GM23248 (cell line): ENCODE measurements around the gene SUSD3. TPM values are rescaled to one million over a fixed set of nuclear protein-coding genes. Genes with fewer than 3 reads are reported as not detected.

Experiments
- DNase-seq: peaks from one replicate; pipeline ENCODE4 v3.0.0-alpha.2; 2015
- H2AFZ ChIP-seq: fragments of 200-600 bp; sonication (generic); 2 replicates; pipeline ENCODE4 v1.6.1; 2016; ENCODE audit warnings: antibody characterized with exemption
- H3F3A ChIP-seq: fragments of 200-600 bp; sonication (generic); 2 replicates; pipeline ENCODE4 v1.6.1; 2016; ENCODE audit warnings: mild to moderate bottlenecking, antibody characterized with exemption, mixed run types; ENCODE audit not compliant: insufficient read depth
- H3K27ac ChIP-seq: fragments of 200-600 bp; sonication (generic); 2 replicates; pipeline ENCODE4 v1.5.1; 2016; ENCODE audit warnings: mild to moderate bottlenecking
- H3K27me3 ChIP-seq: fragments of 200-600 bp; sonication (generic); replicated peaks from 2 replicates; pipeline ENCODE4 v1.6.1; 2016; ENCODE audit warnings: mild to moderate bottlenecking; ENCODE audit not compliant: insufficient read depth
- H3K36me3 ChIP-seq: fragments of 200-600 bp; sonication (generic); 2 replicates; pipeline ENCODE4 v1.6.1; 2016; ENCODE audit warnings: low read depth, mild to moderate bottlenecking
- H3K4me1 ChIP-seq: fragments of 200-600 bp; sonication (generic); 2 replicates; pipeline ENCODE4 v1.6.1; 2016; ENCODE audit warnings: mild to moderate bottlenecking; ENCODE audit not compliant: insufficient read depth
- H3K4me2 ChIP-seq: fragments of 200-600 bp; sonication (generic); one replicate; pipeline ENCODE4 v1.6.1; 2016; ENCODE audit warnings: mild to moderate bottlenecking; ENCODE audit not compliant: unreplicated experiment
- H3K4me3 ChIP-seq: fragments of 200-600 bp; sonication (generic); 2 replicates; pipeline ENCODE4 v1.5.1; 2016; ENCODE audit warnings: mild to moderate bottlenecking
- H3K79me2 ChIP-seq: fragments of 200-600 bp; sonication (generic); 2 replicates; pipeline ENCODE4 v1.6.1; 2016; ENCODE audit warnings: mild to moderate bottlenecking; ENCODE audit not compliant: insufficient read depth
- H3K9ac ChIP-seq: fragments of 200-600 bp; sonication (generic); 2 replicates; pipeline ENCODE4 v1.6.1; 2016; ENCODE audit warnings: mild to moderate bottlenecking
- H3K9me2 ChIP-seq: fragments of 200-600 bp; sonication (generic); 2 replicates; pipeline ENCODE4 v1.6.1; 2016; ENCODE audit warnings: mixed run types, mild to moderate bottlenecking, moderate library complexity; ENCODE audit not compliant: insufficient read depth
- H3K9me3 ChIP-seq: fragments of 200-600 bp; sonication (generic); one replicate; pipeline ENCODE4 v1.6.1; 2017; ENCODE audit warnings: low read depth
- H4K20me1 ChIP-seq: fragments of 200-600 bp; sonication (generic); 2 replicates; pipeline ENCODE4 v1.6.0; 2016; ENCODE audit not compliant: insufficient read depth
- EZH2 ChIP-seq: fragments of 200-600 bp; sonication (generic); IDR thresholded peaks from 2 replicates; pipeline ENCODE4 v1.6.1; 2018; ENCODE audit warnings: antibody characterized with exemption, mild to moderate bottlenecking; ENCODE audit not compliant: insufficient read depth, poor library complexity, severe bottlenecking
- EZH2phosphoT487 ChIP-seq: fragments of 200-600 bp; sonication (generic); IDR thresholded peaks from 2 replicates; pipeline ENCODE4 v1.6.1; 2018; ENCODE audit warnings: antibody characterized with exemption, moderate library complexity, mild to moderate bottlenecking, low read depth; ENCODE audit not compliant: insufficient read depth
- WGBS, 2 experiments: methylation state at CpG; one replicate each; pipeline ENCODE4 v1.1.6; 2015 to 2017; ENCODE audit warnings: low lambda C conversion rate in 2 of 2, low coverage in 1 of 2; ENCODE audit errors: missing lambda C conversion rate in 2 of 2; 5-methylcytosine and 5-hydroxymethylcytosine counted together
- in situ Hi-C: fragments of 300-500 bp; cut with MboI; formaldehyde crosslinking; loops from 2 replicates; pipeline ENCODE4 v1.15.0; 2020
- polyA plus RNA-seq: library from polyadenylated mRNA; unstranded; fragments of >200 nt; fragmentation: Nextera tagmentation; extraction: Ambion mirVana; gene quantifications from 2 replicates; pipeline ENCODE4 v1.2.1, GENCODE V29; 2016
- total RNA-seq: library from RNA; depleted of rRNA; stranded (reverse); fragments of >200 nt; shearing (Covaris generic); gene quantifications from 2 replicates; pipeline ENCODE4 v1.2.3, GENCODE V29; 2014

SUSD3 gene
- total and polyA plus RNA-seq, 2 experiments from 2014 or later: 0.43 TPM; not detected in 1

- H3K4me3 ChIP-seq: no peak overlapping the region
- in situ Hi-C loops: no loop called here
- no peak overlapping the region for H3K4me2 ChIP-seq
- WGBS, 2 experiments: 85 to 91% methylated on average over 4 of the region's 4 CpGs
- TF ChIP-seq EZH2: no peak
- no peak for TF ChIP-seq EZH2phosphoT487
- no peak overlapping the region for H2AFZ ChIP-seq
- 0 out of 2 replicates have a peak, but pooled peaks cover 9% of the 10 kb centered on the region for H3K27me3 ChIP-seq
- H4K20me1 ChIP-seq: no peaks in the 10 kb centered on the region
- no peaks in the 10 kb centered on the region for H3F3A ChIP-seq
- H3K27ac ChIP-seq: no peak overlapping the region
- no peaks in the 10 kb centered on the region for H3K79me2 ChIP-seq
- no peak for DNase-seq
- no peaks in the 10 kb centered on the region for H3K36me3 ChIP-seq
- no peaks in the 10 kb centered on the region for H3K4me1 ChIP-seq
- H3K9me3 ChIP-seq: no peaks in the 10 kb centered on the region
- no peak overlapping the region for H3K9ac ChIP-seq
- H3K9me2 ChIP-seq: no peaks in the 10 kb centered on the region
Observed at GRCh38 chr9:93068956-93069355, 10.5 kb downstream of the SUSD3 start.

- WGBS, 2 experiments: 21 to 29% methylated on average over 7 of the region's 7 CpGs
Observed at GRCh38 chr9:93071464-93071863, 13.0 kb downstream of the SUSD3 start.

DNA sequence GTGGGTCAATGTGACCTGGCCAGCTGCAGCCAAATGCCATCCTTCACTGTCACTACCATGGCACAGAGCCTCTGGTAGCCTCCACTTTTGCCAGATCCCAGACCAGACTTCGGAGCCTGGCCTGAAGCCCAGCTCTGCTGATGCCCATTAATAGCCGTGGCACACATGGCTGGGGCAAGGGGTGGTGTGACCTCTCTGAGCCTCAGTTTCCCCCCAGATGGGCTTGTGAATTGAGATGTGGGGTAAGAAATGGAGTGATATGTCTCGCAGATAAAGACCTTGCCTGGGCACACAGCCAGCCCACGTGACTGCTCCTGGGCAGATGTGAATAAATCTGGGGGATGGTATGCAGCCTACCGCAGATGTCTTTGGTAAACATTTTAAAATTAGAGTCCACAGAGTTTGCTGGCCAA is 13.9 kb downstream of the SUSD3 start:
- Histone ChIP-seq H3K27ac (no peak overlapping the region), H3K36me3 (no peaks in the 10 kb centered on the region), H3K4me3 (no peak overlapping the region), H4K20me1 (no peaks in the 10 kb centered on the region), H2AFZ (no peak overlapping the region), H3K9ac (no peak overlapping the region), H3K79me2 (no peaks in the 10 kb centered on the region), H3K9me3 (no peaks in the 10 kb centered on the region), H3F3A (no peaks in the 10 kb centered on the region), H3K4me1 (no peaks in the 10 kb centered on the region), H3K27me3 (0 out of 2 replicates have a peak, but pooled peaks cover 8% of the 10 kb centered on the region), H3K4me2 (no peak overlapping the region), H3K9me2 (no peaks in the 10 kb centered on the region)
- 12 to 15% methylated on average over 5 of the region's 5 CpGs for WGBS, 2 experiments
- no peak for DNase-seq
- in situ Hi-C loops: no loop called here
- TF ChIP-seq EZH2 (no peak), EZH2phosphoT487 (no peak)

More at GRCh38 chr9:93071464-93071863, 13.0 kb downstream of the SUSD3 start:
- TF ChIP-seq EZH2phosphoT487 (no peak), EZH2 (no peak)
- Histone ChIP-seq H3K4me1 (no peaks in the 10 kb centered on the region), H3K9ac (no peak overlapping the region), H4K20me1 (no peaks in the 10 kb centered on the region), H3F3A (no peaks in the 10 kb centered on the region), H3K36me3 (no peaks in the 10 kb centered on the region), H3K9me2 (no peaks in the 10 kb centered on the region), H3K4me3 (no peak overlapping the region), H3K4me2 (no peak overlapping the region), H3K9me3 (no peaks in the 10 kb centered on the region), H3K79me2 (no peaks in the 10 kb centered on the region), H3K27me3 (0 out of 2 replicates have a peak, but pooled peaks cover 9% of the 10 kb centered on the region), H3K27ac (no peak overlapping the region), H2AFZ (no peak overlapping the region)
- in situ Hi-C loops: no loop called here
- DNase-seq: peak; percentile 55

GRCh38 chr9:93076101-93076791 is 17.7 kb downstream of the SUSD3 start:
- Histone ChIP-seq H4K20me1 (no peaks in the 10 kb centered on the region), H3K9ac (no peak overlapping the region), H3K4me1 (no peaks in the 10 kb centered on the region), H3K36me3 (no peaks in the 10 kb centered on the region), H3K9me3 (no peaks in the 10 kb centered on the region), H3K4me3 (no peak overlapping the region), H3K9me2 (no peaks in the 10 kb centered on the region), H3K27me3 (no peaks in the 10 kb centered on the region), H3K4me2 (no peak overlapping the region), H3K79me2 (no peaks in the 10 kb centered on the region), H3K27ac (no peak overlapping the region), H2AFZ (no peak overlapping the region), H3F3A (no peaks in the 10 kb centered on the region)
- in situ Hi-C loops: no loop called here
- WGBS, 2 experiments: 78% methylated on average over 12 of the region's 12 CpGs
- DNase-seq: no peak
- TF ChIP-seq EZH2phosphoT487 (no peak), EZH2 (no peak)
